Measurements from ENCODE around the gene CETP.

CETP gene, protein sequence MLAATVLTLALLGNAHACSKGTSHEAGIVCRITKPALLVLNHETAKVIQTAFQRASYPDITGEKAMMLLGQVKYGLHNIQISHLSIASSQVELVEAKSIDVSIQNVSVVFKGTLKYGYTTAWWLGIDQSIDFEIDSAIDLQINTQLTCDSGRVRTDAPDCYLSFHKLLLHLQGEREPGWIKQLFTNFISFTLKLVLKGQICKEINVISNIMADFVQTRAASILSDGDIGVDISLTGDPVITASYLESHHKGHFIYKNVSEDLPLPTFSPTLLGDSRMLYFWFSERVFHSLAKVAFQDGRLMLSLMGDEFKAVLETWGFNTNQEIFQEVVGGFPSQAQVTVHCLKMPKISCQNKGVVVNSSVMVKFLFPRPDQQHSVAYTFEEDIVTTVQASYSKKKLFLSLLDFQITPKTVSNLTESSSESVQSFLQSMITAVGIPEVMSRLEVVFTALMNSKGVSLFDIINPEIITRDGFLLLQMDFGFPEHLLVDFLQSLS

DNA sequence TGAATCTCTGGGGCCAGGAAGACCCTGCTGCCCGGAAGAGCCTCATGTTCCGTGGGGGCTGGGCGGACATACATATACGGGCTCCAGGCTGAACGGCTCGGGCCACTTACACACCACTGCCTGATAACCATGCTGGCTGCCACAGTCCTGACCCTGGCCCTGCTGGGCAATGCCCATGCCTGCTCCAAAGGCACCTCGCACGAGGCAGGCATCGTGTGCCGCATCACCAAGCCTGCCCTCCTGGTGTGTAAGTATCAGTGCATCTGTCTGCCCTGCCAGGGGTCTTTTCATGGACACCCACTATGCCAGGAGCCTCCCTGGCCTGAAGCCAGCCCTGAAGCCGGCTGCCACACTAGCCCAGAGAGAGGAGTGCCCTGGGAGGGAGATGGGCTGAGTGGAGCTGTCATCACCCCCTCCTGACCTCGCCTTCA, at the start of gene CETP:
Gene CETP (plus strand): TSS at position 100 of the 431 bp plus-strand sequence. CDS start 30 bp downstream, at position 130.
- in situ Hi-C loops (cut with MboI; ENCODE audit: low sequenced_read_pairs) = loop anchor here (25.0 kb wide), 1 partner anchor 200 kb away; no protein-coding TSS in a partner anchor

DNA sequence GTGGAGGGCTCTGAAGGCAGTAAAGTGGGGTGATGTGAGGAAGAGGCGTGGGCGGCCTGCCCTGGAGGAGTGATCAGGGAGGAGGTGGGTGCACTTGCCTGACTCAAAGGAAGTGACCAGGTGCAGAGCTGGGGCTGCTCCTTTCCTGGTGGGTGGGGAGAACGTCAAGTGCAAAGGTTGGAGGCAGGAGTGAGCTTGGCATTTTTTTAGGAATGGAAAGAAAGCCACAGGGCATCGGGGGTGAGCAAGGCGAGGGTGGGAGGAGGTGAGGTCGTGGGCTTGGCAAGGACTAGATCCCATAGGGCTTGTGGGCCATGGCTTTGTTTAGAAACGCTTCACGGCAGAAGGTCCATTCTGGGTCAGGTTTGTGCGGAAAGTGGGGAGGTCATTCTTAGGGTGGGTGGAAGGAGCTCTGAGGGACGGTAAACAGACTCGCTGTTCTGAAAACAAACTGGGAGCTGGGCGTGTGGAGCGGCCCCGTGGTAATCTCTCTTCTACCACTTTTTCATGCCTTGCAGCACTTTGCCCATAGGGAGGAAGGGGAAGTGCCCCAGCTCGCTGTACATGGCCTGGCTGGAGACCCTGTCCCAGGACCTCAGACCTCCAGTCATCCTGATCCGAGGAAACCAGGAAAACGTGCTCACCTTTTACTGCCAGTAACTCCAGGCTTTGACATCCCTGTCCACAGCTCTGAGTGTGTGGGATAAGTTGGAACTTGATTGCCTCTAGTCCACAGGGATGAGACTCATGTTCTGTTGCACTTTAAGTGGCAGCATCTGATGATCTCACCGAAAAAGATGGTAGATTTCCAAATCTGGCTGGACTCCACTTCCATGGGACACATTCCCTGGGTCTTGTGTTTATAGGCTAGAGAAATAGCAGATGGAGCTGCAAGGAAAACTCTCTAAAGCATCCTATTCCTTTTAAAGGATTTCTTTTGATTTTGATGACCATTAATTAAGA, 48.7 kb upstream of the CETP start:
- in situ Hi-C loops (cut with MboI; ENCODE audit: low sequenced_read_pairs) = no loop called here

- in situ Hi-C loops (cut with MboI; ENCODE audit: low sequenced_read_pairs) = no loop called here
These were observed 46.9 kb upstream of the CETP start for GRCh38 chr16:56914896-56915295.

- in situ Hi-C loops (cut with MboI; ENCODE audit: low sequenced_read_pairs) = no loop called here
These were observed 46.2 kb upstream of the CETP start for GRCh38 chr16:56915336-56916119.

DNA sequence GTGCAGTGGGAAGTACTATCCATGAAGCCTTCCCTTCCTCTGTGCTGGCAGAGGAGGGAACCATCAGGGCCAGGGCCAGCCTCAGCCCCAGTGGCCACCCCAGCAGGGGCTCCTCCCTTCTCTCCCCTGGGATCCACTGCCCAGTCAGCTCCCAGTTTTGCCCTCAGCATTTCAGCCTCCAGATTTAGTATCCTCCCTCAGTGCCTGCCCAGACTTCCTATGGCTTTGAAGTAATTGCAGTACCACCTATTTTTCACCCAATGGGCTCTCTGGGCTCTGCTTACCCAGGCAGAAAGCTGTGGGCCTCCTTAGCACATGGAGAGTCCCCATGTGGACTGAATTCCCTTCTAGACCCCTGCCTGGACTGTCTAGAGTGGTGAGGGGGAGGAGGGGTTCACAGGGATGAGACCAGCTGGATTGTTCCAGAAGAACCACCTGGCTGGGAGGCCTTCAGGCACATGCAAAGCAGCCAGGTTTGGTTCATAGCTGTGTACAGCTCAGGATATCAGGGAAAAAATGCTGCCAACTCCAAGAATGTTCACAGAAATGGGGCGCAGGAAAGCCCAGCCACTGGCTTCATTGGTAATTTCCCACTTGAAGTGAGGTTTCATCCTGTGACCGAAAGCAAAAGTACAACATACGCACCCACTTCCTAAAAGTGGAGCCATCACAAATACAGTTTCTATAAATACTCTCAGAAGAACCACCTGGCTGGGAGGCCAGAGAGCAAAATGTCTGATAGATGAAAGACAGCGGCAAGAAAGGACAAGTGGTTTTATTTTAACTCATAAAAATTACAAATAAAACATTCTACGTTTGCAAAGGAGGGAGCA, 45.0 kb upstream of the CETP start:
- in situ Hi-C loops (cut with MboI; ENCODE audit: low sequenced_read_pairs) = no loop called here

DNA sequence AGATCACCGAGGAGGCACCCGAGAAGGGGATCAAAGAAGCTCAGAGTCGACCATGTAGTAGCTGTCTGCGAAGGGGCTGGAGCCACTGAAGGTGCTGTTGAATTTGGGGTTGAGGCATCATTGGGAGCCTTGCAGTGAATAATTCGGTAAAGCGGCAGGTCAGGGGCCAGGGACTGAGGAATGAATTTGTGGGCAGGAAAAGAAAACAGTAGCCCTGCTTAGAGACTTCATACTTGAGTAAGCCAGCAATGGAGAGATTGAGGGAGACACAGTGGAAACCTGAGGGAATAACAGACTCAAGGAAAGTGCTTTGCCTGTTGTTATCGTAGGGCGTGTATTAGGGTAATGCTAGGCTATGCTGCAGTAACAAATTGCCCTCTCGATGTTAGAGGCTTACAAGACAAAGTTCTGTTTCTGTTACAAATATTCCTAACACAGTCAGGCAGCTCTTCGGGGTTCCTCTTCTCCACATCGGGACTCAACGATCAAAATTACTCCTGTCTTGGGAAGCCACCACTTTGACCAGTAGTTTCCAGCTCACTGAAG, 43.2 kb upstream of the CETP start:
- in situ Hi-C loops (cut with MboI; ENCODE audit: low sequenced_read_pairs) = no loop called here

DNA sequence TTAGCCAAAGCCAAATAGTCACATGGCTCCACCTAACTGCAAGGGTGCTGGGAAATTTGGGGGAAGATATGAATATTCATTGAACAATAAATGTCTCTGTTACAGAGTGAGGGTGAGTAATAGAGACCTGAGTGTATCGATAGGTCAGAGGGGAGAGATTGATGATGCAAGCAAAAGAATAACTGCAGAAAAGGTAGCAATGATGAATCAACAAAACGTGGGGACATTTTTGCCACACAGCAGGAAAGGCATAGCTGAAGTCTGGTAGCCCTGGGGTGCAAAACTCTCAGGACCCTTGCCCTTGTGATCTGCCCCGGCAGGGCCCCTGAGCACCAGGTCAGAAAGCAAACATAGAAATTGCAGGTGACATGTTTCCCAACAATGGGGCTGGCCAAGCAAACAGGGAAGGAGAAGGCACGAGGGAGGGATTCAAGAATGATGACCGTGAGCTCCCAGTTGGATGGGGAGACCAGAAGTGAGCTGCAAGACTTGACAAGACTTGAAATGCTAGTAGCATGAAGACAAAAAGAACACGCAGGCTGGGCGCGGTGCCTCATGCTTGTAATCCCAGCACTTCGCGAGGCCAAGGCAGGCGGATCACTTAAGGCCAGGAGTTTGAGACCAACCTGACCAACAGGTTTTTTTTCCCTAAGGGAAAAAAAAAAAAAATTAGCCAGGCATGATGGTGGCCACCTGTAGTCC, 42.5 kb upstream of the CETP start:
- in situ Hi-C loops (cut with MboI; ENCODE audit: low sequenced_read_pairs) = no loop called here

DNA sequence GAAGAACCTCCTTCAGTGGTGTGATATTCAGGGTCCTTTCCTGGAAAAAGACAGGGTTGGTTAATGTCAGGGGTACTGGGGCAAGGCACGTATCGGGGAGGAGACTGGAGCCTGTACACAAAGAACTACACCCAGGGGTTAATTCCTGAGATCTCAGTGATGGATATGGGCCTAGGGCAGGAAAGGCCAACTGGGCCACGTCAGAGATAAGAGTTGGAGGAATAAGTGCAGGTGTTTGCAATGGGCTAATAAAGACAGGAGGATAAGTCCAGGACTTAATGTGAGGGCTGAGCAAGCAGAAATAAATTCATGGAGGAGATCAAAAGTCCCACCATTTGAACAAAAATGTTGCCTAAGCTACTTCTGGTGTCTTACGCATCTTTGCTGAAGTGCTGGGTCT, 40.2 kb upstream of the CETP start:
- in situ Hi-C loops (cut with MboI; ENCODE audit: low sequenced_read_pairs) = no loop called here

DNA sequence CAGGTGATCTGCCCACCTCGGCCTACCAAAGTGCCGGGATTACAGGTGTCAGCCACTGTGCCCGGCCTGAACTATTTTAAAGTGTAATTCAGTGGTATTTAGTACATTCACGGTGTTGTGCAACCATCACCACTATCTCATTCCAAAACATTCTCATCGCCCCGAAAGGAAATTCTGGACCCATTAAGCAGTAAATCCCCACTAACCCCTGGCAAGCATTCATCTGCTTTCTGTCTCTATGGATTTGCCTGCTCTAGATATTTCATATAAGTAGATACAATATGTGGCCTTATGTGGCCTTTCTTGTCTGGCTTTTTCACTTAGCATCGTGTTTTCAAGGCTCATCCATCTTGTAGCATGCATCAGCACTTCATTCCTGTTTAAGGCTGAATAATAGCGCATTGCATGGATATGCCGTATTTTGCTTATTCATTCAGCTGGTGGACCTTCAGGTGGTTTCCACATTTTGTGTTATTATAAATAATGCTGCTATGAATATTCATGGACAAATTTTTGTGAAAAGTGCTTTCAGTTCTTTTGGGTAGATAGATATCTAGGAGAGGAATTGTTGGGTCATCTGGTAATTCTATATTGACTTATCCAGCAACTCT, 38.2 kb upstream of the CETP start:
- in situ Hi-C loops (cut with MboI; ENCODE audit: low sequenced_read_pairs) = no loop called here

DNA sequence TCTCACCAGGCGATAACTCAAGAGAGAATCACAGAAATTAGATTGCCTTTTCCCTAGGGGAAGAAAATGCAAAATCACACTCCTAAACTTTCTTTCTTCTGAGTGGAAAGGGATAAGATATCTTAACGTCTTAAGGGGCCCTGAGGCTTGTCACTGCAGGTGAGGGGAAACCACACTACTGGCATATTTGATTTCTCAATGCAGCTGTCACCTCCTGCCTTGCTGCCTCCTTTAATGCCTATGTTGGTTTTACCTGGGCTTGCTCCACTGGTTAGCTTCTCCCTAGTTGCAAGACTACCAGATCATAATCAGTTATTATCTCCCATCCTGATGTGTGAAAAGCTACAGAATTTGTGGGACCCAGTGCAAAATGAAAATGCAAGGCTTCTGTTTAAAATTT, 34.3 kb upstream of the CETP start:
- in situ Hi-C loops (cut with MboI; ENCODE audit: low sequenced_read_pairs) = no loop called here

DNA sequence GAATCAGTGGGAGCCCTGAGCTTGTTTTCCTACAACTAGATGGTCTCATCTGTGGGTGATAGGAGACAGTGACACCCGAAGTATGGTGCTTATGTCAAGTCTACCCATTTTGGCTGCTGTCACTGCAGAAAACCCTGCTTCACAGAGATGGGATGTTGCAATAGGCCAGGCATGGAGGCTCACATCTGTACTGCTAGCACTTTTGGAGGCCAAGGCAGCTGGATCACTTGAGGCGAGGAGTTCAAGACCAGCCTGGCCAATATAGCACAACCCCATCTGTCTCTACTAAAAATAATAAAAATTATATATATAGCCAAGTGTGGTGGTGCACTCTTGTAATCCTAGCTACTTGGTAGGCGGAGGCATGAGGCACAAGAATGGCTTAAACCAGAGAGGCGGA, 32.1 kb upstream of the CETP start:
- in situ Hi-C loops (cut with MboI; ENCODE audit: low sequenced_read_pairs) = no loop called here

- in situ Hi-C loops (cut with MboI; ENCODE audit: low sequenced_read_pairs) = no loop called here
These were observed 31.1 kb upstream of the CETP start for GRCh38 chr16:56930486-56931270.

- in situ Hi-C loops (cut with MboI; ENCODE audit: low sequenced_read_pairs) = no loop called here
These were observed 30.4 kb upstream of the CETP start for GRCh38 chr16:56931271-56931891.

- in situ Hi-C loops (cut with MboI; ENCODE audit: low sequenced_read_pairs) = no loop called here
These were observed 29.6 kb upstream of the CETP start, which contains the start of gene HERPUD1 for GRCh38 chr16:56931892-56932720. HERPUD1 (plus strand) TSS chr16:56932142; CDS start chr16:56932245, 103 bp downstream.

- in situ Hi-C loops (cut with MboI; ENCODE audit: low sequenced_read_pairs) = no loop called here
These were observed 28.8 kb upstream of the CETP start for GRCh38 chr16:56932721-56933619.

Data from HL-60/S4 treated with retinoic acid at 250 ng/mL for 4 days and 3 days (cell line).